ENCODE data around the gene KLF15. TPM values are rescaled to one million over a fixed set of nuclear protein-coding genes. Genes with fewer than 3 reads are reported as not detected.

Gene KLF15
- total and polyA plus RNA-seq, 2 of the 4 experiments (the other 2 are of a cell fraction), result 0.18 to 0.24 TPM

GRCh38 chr3:126351771-126352475 lies 5.3 kb downstream of the KLF15 start:
- WGBS, 2 experiments (ENCODE audit: extremely low coverage in 2 of 2, insufficient read length in 1 of 2), result 85% methylated on average over 11 of the region's 18 CpGs; no CpG with 5 or more reads in 1 of the 2 experiments
- H3K36me3 ChIP-seq (ENCODE audit: control insufficient read depth, insufficient read depth, low read length), result peaks cover 1% of the 10 kb centered on the region; the same call in 1 of the 2 replicates
- H3K27ac ChIP-seq (ENCODE audit: insufficient read depth, low read length), result no peak overlapping the region
- no peak overlapping the region for H3K4ac ChIP-seq (ENCODE audit: low read depth, low read length)
- intact Hi-C loops (cut with micrococcal nuclease) (no loop called here), in situ Hi-C loops (cut with MboI; ENCODE audit: low sequenced_read_pairs) (no loop called here), dilution Hi-C loops (cut with HindIII; ENCODE audit: low sequenced_read_pairs, unreplicated experiment) (no loop called here)
- H3K18ac ChIP-seq (ENCODE audit: low read depth, low read length), result no peak overlapping the region
- H2BK20ac ChIP-seq (ENCODE audit: low read depth, low read length), result no peak overlapping the region
- DNase-seq (no peak), ATAC-seq (ENCODE audit: low read depth) (no peak)
- H4K91ac ChIP-seq (ENCODE audit: insufficient read depth, low read depth, low read length), result no peak overlapping the region
- no TSS peak for BruUV-seq (replicated peaks)
- no peak overlapping the region for H3K4me3 ChIP-seq (ENCODE audit: insufficient read depth, low read depth, low read length)
- H3K27me3 ChIP-seq (ENCODE audit: control insufficient read depth, insufficient read depth, low read length), result no peaks in the 10 kb centered on the region; the same call in 1 of the 2 replicates
- no peak overlapping the region for H2AK9ac ChIP-seq (replicated peaks; ENCODE audit: low read depth, low read length, poor library complexity)
- no peak overlapping the region for H4K5ac ChIP-seq (ENCODE audit: low read depth, low read length)
- TF ChIP-seq BHLHE40 (IDR thresholded peaks at IDR 0.05; ENCODE audit: low read depth, low read length) (no peak), CHD1 (IDR thresholded peaks at IDR 0.05; ENCODE audit: low read depth, low read length) (no peak), FOS (IDR thresholded peaks at IDR 0.05; ENCODE audit: low read depth, low read length) (no peak), NFE2L2 (IDR thresholded peaks at IDR 0.05; ENCODE audit: low read depth, low read length) (no peak), RCOR1 (IDR thresholded peaks at IDR 0.05; ENCODE audit: insufficient replicate concordance, low read length) (no peak), POLR2A (IDR thresholded peaks at IDR 0.05; ENCODE audit: low read depth, low read length) (no peak), ELK1 (IDR thresholded peaks at IDR 0.05; ENCODE audit: borderline replicate concordance, low read depth, low read length) (no peak), RFX5 (IDR thresholded peaks at IDR 0.05; ENCODE audit: low read depth, low read length) (no peak), USF2 (IDR thresholded peaks at IDR 0.05; ENCODE audit: low read depth, low read length) (no peak), CTCF (conservative IDR thresholded peaks at IDR 0.05; ENCODE audit: low read depth, low read length) (no peak), RAD21 (IDR thresholded peaks at IDR 0.05; ENCODE audit: low read length) (no peak), MAFK (IDR thresholded peaks at IDR 0.05; ENCODE audit: low read depth, low read length) (no peak), MAZ (IDR thresholded peaks at IDR 0.05; ENCODE audit: borderline replicate concordance, low read depth, low read length) (no peak), SMC3 (IDR thresholded peaks at IDR 0.05; ENCODE audit: low read depth, low read length) (no peak), CEBPB (IDR thresholded peaks at IDR 0.05; ENCODE audit: low read depth, low read length) (no peak)
- peaks cover 3% of the 10 kb centered on the region; the same call in 1 of the 2 replicates for H3K4me1 ChIP-seq (ENCODE audit: control insufficient read depth, insufficient read depth, low read length)
- H4K20me1 ChIP-seq (ENCODE audit: insufficient read depth, low read length), result no peaks in the 10 kb centered on the region; the same call in 1 of the 2 replicates
- H2BK5ac ChIP-seq (ENCODE audit: low read depth, low read length, poor library complexity, severe bottlenecking), result no peak overlapping the region
- ChIA-PET POLR2A (ENCODE audit: unreplicated experiment) (interaction anchor here (0.5 kb wide), 1 partner anchor 174 kb away, joined by 3 read pairs; no protein-coding TSS in a partner anchor), CTCF (no interaction called here)
- no peaks in the 10 kb centered on the region for H3K9me1 ChIP-seq (ENCODE audit: insufficient read depth, low read length)
- H2BK120ac ChIP-seq (ENCODE audit: low read depth, low read length), result no peak overlapping the region
- no peak overlapping the region for H3K56ac ChIP-seq (ENCODE audit: extremely low read depth, insufficient read depth, low read length)
- H3K79me1 ChIP-seq (ENCODE audit: low read depth in 1 of 2, low read length in 2 of 2), result no peaks in the 10 kb centered on the region
- no peaks in the 10 kb centered on the region for H3K9me3 ChIP-seq (ENCODE audit: control insufficient read depth, insufficient read depth, low read length)
- H2BK15ac ChIP-seq (ENCODE audit: low read depth, low read length), result no peak overlapping the region
- H2AK5ac ChIP-seq (ENCODE audit: low read depth, low read length), result no peak overlapping the region
- H3K14ac ChIP-seq (replicated peaks; ENCODE audit: low read depth, low read length), result no peak overlapping the region
- H3K4me2 ChIP-seq (ENCODE audit: low read depth, low read length), result no peak overlapping the region
- H3K9ac ChIP-seq (ENCODE audit: low read depth, low read length), result no peak overlapping the region
- H4K8ac ChIP-seq (ENCODE audit: low read depth in 2 of 2, low read length in 2 of 2), result no peak overlapping the region
- no peak overlapping the region for H3K23ac ChIP-seq (ENCODE audit: low read depth, low read length)
- H2AFZ ChIP-seq (replicated peaks; ENCODE audit: low read length, poor library complexity), result no peak overlapping the region
